H7 (cell line): ENCODE measurements around the gene MCM3AP. TPM values are rescaled to one million over a fixed set of nuclear protein-coding genes. Genes with fewer than 3 reads are reported as not detected.

Experiments
- DNase-seq: peaks from one replicate; pipeline ENCODE4 v3.0.0; 2012
- H3K27me3 ChIP-seq: 2 replicates; pipeline ENCODE4 v1.6.0; 2011; ENCODE audit warnings: mild to moderate bottlenecking, low read length; ENCODE audit not compliant: control insufficient read depth, insufficient read depth
- H3K36me3 ChIP-seq: replicated peaks from 2 replicates; pipeline ENCODE4 v1.5.1; 2011; ENCODE audit warnings: low read length; ENCODE audit not compliant: control insufficient read depth, insufficient read depth
- H3K4me3 ChIP-seq: 2 replicates; pipeline ENCODE4 v1.5.1; 2011; ENCODE audit warnings: low read depth, mild to moderate bottlenecking, control low read depth, low read length, moderate library complexity; ENCODE audit not compliant: insufficient read depth
- total RNA-seq: library from RNA; depleted of rRNA; stranded (reverse); fragments of >200 nt; shearing (Covaris generic); gene quantifications from 2 replicates; pipeline ENCODE4 v1.2.3, GENCODE V29; 2014; rRNA removed

Gene MCM3AP
- total RNA-seq, 1 experiment from 2014 or later = 84.8 TPM

DNA sequence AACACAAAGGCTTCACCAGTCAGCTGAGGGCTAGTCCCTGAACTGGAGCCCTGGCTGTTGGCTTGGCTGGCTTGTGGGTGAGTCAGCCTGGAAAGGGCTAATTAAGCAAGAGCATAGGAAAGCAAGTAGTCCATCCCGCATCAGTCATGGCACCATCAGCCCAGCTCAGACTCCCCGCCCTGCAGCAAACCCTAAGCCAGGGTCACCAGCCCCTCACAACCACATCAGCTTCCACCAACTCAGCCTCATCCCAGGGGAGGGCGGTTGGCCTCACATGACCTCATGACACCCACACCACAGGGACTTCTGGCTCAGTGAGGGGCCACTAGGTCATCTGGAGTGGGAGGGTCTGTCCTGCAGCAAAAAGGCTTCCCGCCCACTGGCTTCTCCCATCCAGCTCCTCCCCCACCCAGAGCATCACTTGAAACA is 94.1 kb downstream of the MCM3AP start:
- Histone ChIP-seq H3K36me3 (peaks cover 17% of the 10 kb centered on the region), H3K27me3 (no peaks in the 10 kb centered on the region), H3K4me3 (no peak overlapping the region)
- peak; percentile 27 for DNase-seq

- Histone ChIP-seq H3K36me3 (peaks cover 14% of the 10 kb centered on the region), H3K4me3 (no peak overlapping the region), H3K27me3 (no peaks in the 10 kb centered on the region)
- peak; percentile 17 for DNase-seq
Measured at GRCh38 chr21:46190491-46191131, 94.8 kb downstream of the MCM3AP start.

DNA sequence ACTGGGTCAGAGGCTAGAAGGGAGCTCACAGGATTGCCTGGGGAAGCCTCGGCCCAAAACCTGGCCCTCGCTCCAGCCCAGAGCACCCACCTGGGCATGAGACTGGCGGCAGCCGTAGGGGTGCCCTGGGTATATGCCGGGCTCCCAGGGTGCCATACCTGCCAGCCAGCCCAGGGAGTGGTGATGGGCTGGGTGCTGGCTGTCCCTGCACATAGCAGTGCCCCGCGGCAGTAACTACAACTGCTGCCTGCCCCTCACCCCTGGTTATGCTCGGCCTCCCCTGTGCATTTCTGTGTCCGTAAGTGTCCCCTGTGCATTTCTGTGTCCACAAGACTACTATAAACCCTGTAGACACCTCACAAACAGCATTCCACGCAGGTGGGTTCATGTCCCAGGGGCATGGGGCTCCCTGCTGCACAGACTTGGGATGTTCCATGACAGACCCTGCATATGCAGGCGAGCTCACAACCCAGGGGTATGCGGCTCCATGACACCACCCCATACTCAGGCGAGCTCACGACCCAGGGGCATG is 95.4 kb downstream of the MCM3AP start:
- Histone ChIP-seq H3K4me3 (no peak overlapping the region), H3K36me3 (peaks cover 13% of the 10 kb centered on the region), H3K27me3 (no peaks in the 10 kb centered on the region)
- DNase-seq = peak; percentile 33

- peak; percentile 36 for DNase-seq
- Histone ChIP-seq H3K36me3 (peaks cover 12% of the 10 kb centered on the region), H3K27me3 (no peaks in the 10 kb centered on the region), H3K4me3 (no peak overlapping the region)
Measured at GRCh38 chr21:46189213-46189958, 96.0 kb downstream of the MCM3AP start.

- peaks cover 5% of the 10 kb centered on the region for H3K36me3 ChIP-seq
- peak; percentile 72 for DNase-seq
- H3K27me3 ChIP-seq = no peaks in the 10 kb centered on the region
- H3K4me3 ChIP-seq = no peak overlapping the region
Measured at GRCh38 chr21:46188226-46189212, 96.9 kb downstream of the MCM3AP start.

- Histone ChIP-seq H3K4me3 (no peak overlapping the region), H3K27me3 (no peaks in the 10 kb centered on the region), H3K36me3 (peaks cover 4% of the 10 kb centered on the region)
- no peak for DNase-seq
Measured at GRCh38 chr21:46187814-46188213, 97.6 kb downstream of the MCM3AP start.

DNA sequence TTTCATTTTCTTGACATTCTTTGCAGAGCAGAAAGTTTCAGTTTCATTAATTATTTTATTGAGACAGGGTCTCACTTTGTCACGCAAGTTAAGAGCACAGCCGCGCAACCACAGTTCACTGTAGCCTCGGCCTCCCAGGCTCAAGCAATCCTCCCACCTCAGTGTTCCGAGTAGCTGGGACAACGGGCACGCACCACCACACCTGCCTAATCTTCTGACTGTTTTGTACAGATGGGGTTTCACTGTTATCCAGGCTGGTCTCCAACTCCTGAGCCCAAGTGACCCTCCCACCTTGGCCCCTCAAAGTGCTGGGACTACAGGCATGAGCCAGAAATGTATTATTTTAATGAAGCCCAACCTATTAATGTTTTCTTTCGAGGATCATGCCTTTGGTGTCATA is 98.2 kb downstream of the MCM3AP start:
- Histone ChIP-seq H3K36me3 (peaks cover 2% of the 10 kb centered on the region), H3K27me3 (no peaks in the 10 kb centered on the region), H3K4me3 (no peak overlapping the region)
- no peak for DNase-seq

- Histone ChIP-seq H3K36me3 (no peaks in the 10 kb centered on the region; the same call in 1 of the 2 replicates), H3K27me3 (no peaks in the 10 kb centered on the region), H3K4me3 (no peak overlapping the region)
- no peak for DNase-seq
Measured at GRCh38 chr21:46185716-46186115, 99.7 kb downstream of the MCM3AP start.

Other genes starting within 250 kb of the MCM3AP start
- 127 and 143 TPM in 2 replicates for gene COL6A2, start 187.5 kb downstream of the MCM3AP start, total RNA-seq
- gene FTCD, start 130.0 kb downstream of the MCM3AP start, total RNA-seq = 1.6 TPM in 1 of 2 replicates, not detected in the other
- gene SPATC1L, start 101.2 kb downstream of the MCM3AP start, total RNA-seq = 35.5 and 41.5 TPM in 2 replicates
- 44.6 and 53.3 TPM in 2 replicates for gene LSS, start 56.8 kb downstream of the MCM3AP start, total RNA-seq
- 28.0 and 35.0 TPM in 2 replicates for gene YBEY, start 731 bp upstream of the MCM3AP start, total RNA-seq
- 16.8 and 26.4 TPM in 2 replicates for gene C21orf58, start 38.3 kb upstream of the MCM3AP start, total RNA-seq
- gene PCNT, start 38.5 kb upstream of the MCM3AP start, total RNA-seq = 20.7 and 37.7 TPM in 2 replicates
- 19.4 and 30.2 TPM in 2 replicates for gene DIP2A, start 173.3 kb upstream of the MCM3AP start, total RNA-seq